ENCODE results near the gene CTSW. TPM values are rescaled to one million over a fixed set of nuclear protein-coding genes. Genes with fewer than 3 reads are reported as not detected.

Gene CTSW
- polyA plus RNA-seq, 1 donor, result 1.3 TPM

GRCh38 chr11:65867284-65868071 lies 12.2 kb upstream of the CTSW start:
- DNase-seq (ENCODE audit: low read depth), result no peak

- DNase-seq (ENCODE audit: low read depth), result no peak
These were observed 11.5 kb upstream of the CTSW start for GRCh38 chr11:65868076-65868667.

GRCh38 chr11:65868907-65869306 lies 10.7 kb upstream of the CTSW start:
- no peak for DNase-seq (ENCODE audit: low read depth)

- no peak for DNase-seq (ENCODE audit: low read depth)
These were observed 9.9 kb upstream of the CTSW start for GRCh38 chr11:65869643-65870306.

- DNase-seq (ENCODE audit: low read depth), result no peak
These were observed 9.4 kb upstream of the CTSW start for GRCh38 chr11:65870307-65870658.

- DNase-seq (ENCODE audit: low read depth), result no peak
These were observed 8.6 kb upstream of the CTSW start for GRCh38 chr11:65870706-65871681.

DNA sequence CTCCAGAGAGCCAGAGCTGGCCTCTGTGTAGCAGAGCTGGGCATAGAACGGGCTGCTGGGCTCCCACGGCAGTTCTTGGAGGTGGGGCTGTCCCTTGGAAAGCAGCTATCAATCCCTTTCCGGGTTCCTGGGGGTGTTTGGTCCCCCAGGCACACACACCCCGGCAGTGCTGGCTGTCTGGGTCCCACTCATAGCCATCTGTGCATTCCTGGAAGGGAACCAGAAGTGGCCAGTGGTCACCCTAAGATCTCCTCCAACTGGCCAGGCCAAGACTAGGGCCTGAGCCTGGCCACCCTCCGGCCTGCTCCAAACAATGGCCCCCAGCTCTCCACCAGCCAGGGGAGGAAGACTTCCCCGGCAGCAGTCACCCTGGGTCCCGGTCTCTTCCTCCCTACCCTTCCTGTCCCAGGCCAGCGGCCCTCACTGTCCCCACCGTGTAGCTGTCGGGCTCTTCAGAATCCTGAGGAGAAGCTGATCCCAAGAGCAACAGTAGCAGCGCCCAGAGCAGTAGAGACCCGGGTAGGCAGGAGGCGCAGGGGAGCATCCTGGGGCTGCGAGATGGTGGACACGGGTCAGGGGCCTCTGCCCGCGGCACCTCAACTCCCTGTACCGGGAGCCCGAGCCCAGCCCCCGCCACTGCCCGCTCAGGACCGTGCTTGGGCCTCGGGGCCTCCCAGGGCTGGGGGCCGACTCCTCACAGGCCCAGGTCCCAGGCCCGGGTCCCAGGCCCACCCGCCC lies 7.7 kb upstream of the CTSW start:
- DNase-seq (ENCODE audit: low read depth), result no peak

DNA sequence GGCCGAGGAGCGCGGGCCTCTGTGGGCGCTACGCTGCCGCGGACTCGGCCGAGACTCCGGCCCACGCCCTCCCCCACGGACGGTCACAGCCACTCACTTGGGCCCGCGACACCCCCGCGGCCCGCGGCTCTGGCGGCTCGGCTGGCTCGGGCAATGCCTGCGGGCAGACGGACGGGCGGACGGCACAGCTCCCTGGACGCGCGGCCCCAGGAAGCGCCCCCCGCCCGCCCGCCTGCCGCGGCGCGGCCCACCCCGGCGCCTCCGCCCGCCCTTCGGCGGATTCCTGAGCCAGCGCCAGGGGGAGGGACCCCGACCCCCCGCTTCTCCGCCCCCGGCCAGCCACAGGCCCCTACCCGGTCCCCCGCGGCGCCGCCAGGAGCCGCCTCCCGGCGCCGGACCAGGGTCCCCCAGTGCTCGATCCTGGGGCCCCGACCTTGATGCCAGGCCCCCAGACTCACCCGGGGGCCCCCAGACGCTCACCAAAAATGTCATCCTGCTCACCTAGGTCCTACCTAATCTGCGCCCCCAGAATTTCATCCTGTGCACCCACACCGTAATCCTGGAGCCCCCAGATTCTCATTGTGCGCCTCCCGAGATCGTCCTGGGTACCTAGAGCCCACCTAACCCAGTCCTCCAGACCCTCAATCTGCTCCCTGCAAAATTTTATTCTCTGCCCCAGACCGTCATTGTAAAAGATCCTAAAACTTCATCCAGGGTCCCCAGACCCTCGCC lies 6.9 kb upstream of the CTSW start, which contains the start of gene EFEMP2:
Gene EFEMP2, minus strand, starts transcription at position 215 of the 732 bp plus-strand sequence. CDS start 446 bp downstream, outside the sequence.
- DNase-seq (ENCODE audit: low read depth), result no peak

DNA sequence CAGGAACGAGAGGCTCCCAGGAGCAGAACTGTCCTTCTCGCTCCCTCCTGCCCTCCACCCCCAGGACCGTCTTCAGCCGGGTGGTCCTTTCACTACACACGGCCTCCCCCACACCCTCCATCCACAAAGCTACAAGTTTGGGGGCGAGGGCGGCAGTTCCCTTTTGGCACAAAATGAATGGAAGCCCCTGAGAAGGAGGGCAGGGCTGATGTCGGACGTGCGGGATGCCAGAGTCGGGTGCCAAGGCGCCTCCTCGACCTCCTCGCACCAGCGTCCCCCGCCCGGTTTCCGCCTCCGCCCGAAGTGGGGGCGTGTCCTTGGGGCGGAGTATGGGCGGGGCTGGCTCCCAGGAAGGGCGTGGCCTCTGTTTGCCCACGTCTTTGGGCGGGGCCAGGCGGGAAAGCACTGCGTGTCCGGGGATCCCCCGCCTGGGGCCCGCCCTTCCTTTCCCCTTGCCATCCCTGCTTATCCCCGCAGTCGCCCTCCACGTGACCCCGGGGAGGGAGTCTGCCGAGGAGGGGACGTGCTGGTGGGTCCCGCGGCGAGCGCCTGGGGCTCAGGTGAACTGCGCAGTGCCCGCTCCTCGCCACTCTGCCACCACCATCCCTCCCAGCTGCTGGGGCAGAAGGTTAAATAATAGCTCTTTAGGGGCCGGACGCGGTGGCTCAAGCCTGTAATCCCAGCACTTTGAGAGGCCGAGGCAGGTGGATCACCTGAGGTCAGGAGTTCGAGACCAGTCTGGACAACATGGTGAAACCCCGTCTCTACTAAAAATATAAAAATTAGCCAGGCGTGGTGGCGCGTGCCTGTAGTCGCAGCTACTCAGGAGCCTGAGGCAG lies 6.1 kb upstream of the CTSW start:
- no peak for DNase-seq (ENCODE audit: low read depth)

- no peak for DNase-seq (ENCODE audit: low read depth)
These were observed 390 bp downstream of the CTSW start for GRCh38 chr11:65880027-65880426.

DNA sequence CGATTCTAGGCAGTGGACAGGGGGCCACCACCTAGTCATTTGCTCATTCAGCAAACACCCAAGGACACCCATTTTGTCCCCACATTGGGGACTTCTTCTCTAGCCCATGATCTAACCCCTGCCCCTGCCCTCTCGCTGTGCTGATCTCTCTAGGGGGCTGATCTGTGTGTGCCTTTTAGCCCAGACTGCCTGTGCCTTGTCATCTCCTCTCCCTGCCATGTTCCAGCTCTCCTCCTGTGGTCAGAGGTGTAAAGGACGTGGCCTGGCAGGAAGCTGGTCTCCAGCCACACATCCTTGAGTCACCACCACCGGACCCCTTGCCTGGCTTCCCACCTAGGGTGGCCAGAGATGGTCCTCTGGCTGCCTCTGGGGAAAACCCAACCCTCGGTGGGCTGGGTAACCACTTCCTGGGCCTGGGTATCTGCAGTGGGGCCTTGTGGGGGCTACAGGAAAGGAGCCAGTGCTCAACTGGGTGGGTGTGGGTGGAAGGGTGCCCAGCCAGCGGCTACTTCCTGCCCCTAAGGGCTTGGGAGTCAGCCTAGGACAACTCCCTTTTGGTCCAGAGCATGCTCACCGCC lies 1.3 kb downstream of the CTSW start:
- no peak for DNase-seq (ENCODE audit: low read depth)

GRCh38 chr11:65882120-65883057 lies 2.8 kb downstream of the CTSW start:
- no peak for DNase-seq (ENCODE audit: low read depth)

GRCh38 chr11:65883058-65883761 lies 3.6 kb downstream of the CTSW start:
- DNase-seq (ENCODE audit: low read depth), result no peak

- no peak for DNase-seq (ENCODE audit: low read depth)
These were observed 4.4 kb downstream of the CTSW start for GRCh38 chr11:65883786-65884715.

DNA sequence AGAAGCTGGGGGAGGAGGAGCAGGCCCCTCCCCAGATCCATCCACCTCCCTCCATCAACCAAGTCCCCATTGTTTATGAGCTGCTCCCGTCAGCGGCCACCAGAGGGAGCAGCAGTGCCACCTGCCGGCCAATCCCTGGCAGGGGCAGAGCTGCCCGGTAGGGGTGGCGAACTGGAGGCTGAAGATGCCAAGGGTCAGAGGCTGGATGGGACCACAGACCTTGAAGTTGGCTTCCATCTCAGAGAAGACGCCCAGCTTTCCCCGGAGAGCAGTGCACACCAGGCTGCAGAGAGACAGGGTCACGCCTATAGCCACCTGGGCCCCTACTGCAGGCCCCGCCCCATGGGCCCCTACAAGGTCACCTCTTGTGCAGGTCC lies 5.1 kb downstream of the CTSW start:
- no peak for DNase-seq (ENCODE audit: low read depth)

DNA sequence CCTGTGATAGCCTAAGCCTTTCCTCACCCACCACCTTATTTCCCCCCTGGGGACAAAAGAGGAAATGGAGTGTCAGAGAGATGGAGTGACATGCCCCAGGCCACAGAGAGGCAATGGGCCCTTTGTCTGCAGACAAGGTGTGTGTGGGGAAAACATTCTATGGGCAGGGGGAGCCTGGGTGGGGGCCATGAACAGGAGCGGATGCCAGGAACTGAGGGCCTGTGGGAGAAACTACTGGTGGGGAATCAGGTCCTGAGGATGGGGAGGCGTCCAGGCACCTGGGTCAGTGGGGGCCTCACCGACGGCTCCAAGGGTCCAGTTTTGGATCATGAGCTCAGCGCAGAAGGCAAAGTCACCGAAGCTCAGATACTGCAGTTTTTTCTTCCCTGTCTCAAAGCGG lies 5.6 kb downstream of the CTSW start:
- DNase-seq (ENCODE audit: low read depth), result no peak
